ENCODE data around the gene ENO2.
A peak's percentile ranks its signal among the peaks of the same experiment; 100 is the strongest.
"Not testable (repeated sequence)": the region's sequence is repeated elsewhere in the genome, so short reads cannot be mapped to it uniquely, and the experiment has no call there.

The ENO2 gene

GRCh38 chr12:6891646-6892001, 22.8 kb upstream of the ENO2 start:
- Histone ChIP-seq H3K27me3 (replicated peaks in 2 of 5; ENCODE audit: control insufficient read depth in 4 of 5, insufficient read depth in 5 of 5, low read length in 4 of 5) (no peaks in the 10 kb centered on the region), H3K4me3 (ENCODE audit: control insufficient read depth in 1 of 7, extremely low read depth in 1 of 7, insufficient read depth in 4 of 7, low read depth in 2 of 7, low read length in 6 of 7) (peak overlapping the region; percentile 50 to 87 (median 73)), H3K4me1 (ENCODE audit: control extremely low read depth in 1 of 4, control insufficient read depth in 4 of 4, insufficient read depth in 4 of 4, low read length in 3 of 4) (peaks cover 6 to 18% (median 13%) of the 10 kb centered on the region in 4 experiments), H3K9me3 (ENCODE audit: control extremely low read depth in 1 of 5, control insufficient read depth in 4 of 5, insufficient read depth in 2 of 5, low read depth in 1 of 5, low read length in 4 of 5) (no peaks in the 10 kb centered on the region), H3K27ac (ENCODE audit: insufficient read depth in 1 of 2, low read depth in 1 of 2, low read length in 2 of 2, poor library complexity in 1 of 2, severe bottlenecking in 2 of 2) (peak overlapping the region; percentile 81 to 93), H3K36me3 (ENCODE audit: control insufficient read depth in 4 of 4, insufficient read depth in 4 of 4, low read length in 3 of 4) (peaks cover 0 to 4% (median 0%) of the 10 kb centered on the region in 4 experiments)
- CTCF ChIA-PET, result interaction anchor here (0.7 to 5.2 kb wide), 14 partner anchors 8 to 73 kb away, joined by 3 to 91 read pairs (median 4); partner anchors contain the start of genes C12orf57, LRRC23, RNU7-1 and SPSB2
- POLR2A ChIA-PET, result interaction anchor here (0.8 to 1.7 kb wide), 5 partner anchors 8 to 119 kb away, joined by 3 to 21 read pairs (median 5); partner anchors contain the start of gene SPSB2
- 80% methylated on average over 2 of the region's 5 CpGs for WGBS (ENCODE audit: insufficient coverage)
- DNase-seq, result no peak

DNA sequence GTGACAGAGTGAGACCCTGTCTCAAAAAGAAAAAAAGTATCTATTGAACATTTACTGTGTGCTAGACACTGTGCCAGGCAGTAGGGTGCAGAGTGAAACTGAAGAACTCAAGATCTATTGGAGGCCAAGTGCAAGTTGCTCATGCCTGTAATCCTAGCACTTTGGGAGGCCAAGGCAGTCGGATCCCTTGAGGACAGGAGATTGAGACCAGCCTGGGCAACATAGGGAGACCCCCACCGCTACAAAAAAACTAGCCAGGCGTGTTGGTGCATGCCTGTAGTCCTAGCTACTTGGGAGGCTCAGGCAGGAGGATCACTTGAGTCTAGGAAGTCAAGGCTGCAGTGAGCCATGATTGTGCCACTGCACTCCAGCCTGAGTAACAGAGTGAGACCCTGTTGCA, 21.7 kb upstream of the ENO2 start:
- H3K9me3 ChIP-seq (ENCODE audit: control extremely low read depth in 1 of 5, control insufficient read depth in 4 of 5, insufficient read depth in 2 of 5, low read depth in 1 of 5, low read length in 4 of 5); POLR2A ChIA-PET; H3K27me3 ChIP-seq (replicated peaks in 2 of 5; ENCODE audit: control insufficient read depth in 4 of 5, insufficient read depth in 5 of 5, low read length in 4 of 5); H3K4me3 ChIP-seq (ENCODE audit: control insufficient read depth in 1 of 7, extremely low read depth in 1 of 7, insufficient read depth in 4 of 7, low read depth in 2 of 7, low read length in 6 of 7); DNase-seq; H3K36me3 ChIP-seq (ENCODE audit: control insufficient read depth in 4 of 4, insufficient read depth in 4 of 4, low read length in 3 of 4); H3K27ac ChIP-seq (ENCODE audit: insufficient read depth in 1 of 2, low read depth in 1 of 2, low read length in 2 of 2, poor library complexity in 1 of 2, severe bottlenecking in 2 of 2): not testable (repeated sequence)
- CTCF ChIA-PET, result interaction anchor here (1.8 to 5.2 kb wide), 4 partner anchors 11 to 45 kb away, joined by 6 to 91 read pairs (median 16); partner anchors contain the start of genes LRRC23 and SPSB2
- WGBS (ENCODE audit: insufficient coverage), result 100% methylated on average over 1 of the region's 3 CpGs
- peaks cover 6 to 18% (median 13%) of the 10 kb centered on the region in 4 experiments for H3K4me1 ChIP-seq (ENCODE audit: control extremely low read depth in 1 of 4, control insufficient read depth in 4 of 4, insufficient read depth in 4 of 4, low read length in 3 of 4)

- WGBS (ENCODE audit: insufficient coverage), result no CpG with 5 or more reads among the region's 3 CpGs
- H3K4me3 ChIP-seq (ENCODE audit: control insufficient read depth in 1 of 7, extremely low read depth in 1 of 7, insufficient read depth in 4 of 7, low read depth in 2 of 7, low read length in 6 of 7), result no peak overlapping the region
- H3K36me3 ChIP-seq (ENCODE audit: control insufficient read depth in 4 of 4, insufficient read depth in 4 of 4, low read length in 3 of 4), result no peaks in the 10 kb centered on the region
- no peak overlapping the region for H3K27ac ChIP-seq (ENCODE audit: insufficient read depth in 1 of 2, low read depth in 1 of 2, low read length in 2 of 2, poor library complexity in 1 of 2, severe bottlenecking in 2 of 2)
- CTCF ChIA-PET, result interaction anchor here (1.0 to 5.2 kb wide), 7 partner anchors 8 to 82 kb away, joined by 3 to 91 read pairs (median 4); partner anchors contain the start of genes LRRC23 and SPSB2
- no peak for DNase-seq
- no peaks in the 10 kb centered on the region for H3K27me3 ChIP-seq (replicated peaks in 2 of 5; ENCODE audit: control insufficient read depth in 4 of 5, insufficient read depth in 5 of 5, low read length in 4 of 5)
- POLR2A ChIA-PET, result no interaction called here
- peaks cover 6 to 21% (median 16%) of the 10 kb centered on the region in 4 experiments for H3K4me1 ChIP-seq (ENCODE audit: control extremely low read depth in 1 of 4, control insufficient read depth in 4 of 4, insufficient read depth in 4 of 4, low read length in 3 of 4)
- no peaks in the 10 kb centered on the region for H3K9me3 ChIP-seq (ENCODE audit: control extremely low read depth in 1 of 5, control insufficient read depth in 4 of 5, insufficient read depth in 2 of 5, low read depth in 1 of 5, low read length in 4 of 5)
Measured at GRCh38 chr12:6894321-6894720, 20.1 kb upstream of the ENO2 start.

DNA sequence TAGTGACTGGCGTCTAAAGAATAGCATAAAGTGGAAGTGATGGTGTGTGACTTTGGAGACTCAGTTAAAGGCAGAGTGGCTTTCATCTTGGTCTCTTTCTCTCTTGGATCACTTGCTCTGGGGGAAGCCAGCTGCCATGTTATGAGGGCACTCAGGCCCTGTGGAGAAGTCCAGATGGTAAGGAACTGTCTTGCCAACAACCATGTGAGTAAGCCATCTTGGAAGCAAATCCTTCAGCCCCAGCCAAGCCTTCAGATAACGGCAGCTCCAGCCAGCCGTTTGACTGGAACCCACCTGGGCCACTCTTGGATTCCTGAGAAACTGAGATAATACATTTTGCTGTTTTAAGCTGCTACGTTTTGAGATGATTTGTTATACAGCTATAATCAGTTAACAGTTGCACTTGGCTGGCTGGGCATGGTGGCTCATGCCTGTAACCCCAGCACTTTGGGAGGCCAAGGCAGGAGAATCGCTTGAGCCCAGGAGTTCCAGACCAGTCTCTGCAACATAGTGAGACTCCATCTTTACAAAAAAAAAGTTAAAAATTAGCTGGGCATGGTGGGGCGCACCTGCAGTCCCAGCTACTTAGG, 17.4 kb upstream of the ENO2 start:
- Histone ChIP-seq H3K27ac (ENCODE audit: insufficient read depth in 1 of 2, low read depth in 1 of 2, low read length in 2 of 2, poor library complexity in 1 of 2, severe bottlenecking in 2 of 2) (no peak overlapping the region), H3K4me3 (ENCODE audit: control insufficient read depth in 1 of 7, extremely low read depth in 1 of 7, insufficient read depth in 4 of 7, low read depth in 2 of 7, low read length in 6 of 7) (no peak overlapping the region), H3K4me1 (ENCODE audit: control extremely low read depth in 1 of 4, control insufficient read depth in 4 of 4, insufficient read depth in 4 of 4, low read length in 3 of 4) (peaks cover 2 to 17% (median 15%) of the 10 kb centered on the region in 4 experiments), H3K36me3 (ENCODE audit: control insufficient read depth in 4 of 4, insufficient read depth in 4 of 4, low read length in 3 of 4) (no peaks in the 10 kb centered on the region), H3K27me3 (replicated peaks in 2 of 5; ENCODE audit: control insufficient read depth in 4 of 5, insufficient read depth in 5 of 5, low read length in 4 of 5) (no peaks in the 10 kb centered on the region), H3K9me3 (ENCODE audit: control extremely low read depth in 1 of 5, control insufficient read depth in 4 of 5, insufficient read depth in 2 of 5, low read depth in 1 of 5, low read length in 4 of 5) (no peaks in the 10 kb centered on the region)
- WGBS (ENCODE audit: insufficient coverage), result 98% methylated on average over 4 of the region's 6 CpGs
- ChIA-PET CTCF (interaction anchor here (1.4 to 1.9 kb wide), 3 partner anchors 25 to 28 kb away, joined by 4 to 7 read pairs (median 4); partner anchors contain the start of gene SPSB2), POLR2A (no interaction called here)
- no peak for DNase-seq

DNA sequence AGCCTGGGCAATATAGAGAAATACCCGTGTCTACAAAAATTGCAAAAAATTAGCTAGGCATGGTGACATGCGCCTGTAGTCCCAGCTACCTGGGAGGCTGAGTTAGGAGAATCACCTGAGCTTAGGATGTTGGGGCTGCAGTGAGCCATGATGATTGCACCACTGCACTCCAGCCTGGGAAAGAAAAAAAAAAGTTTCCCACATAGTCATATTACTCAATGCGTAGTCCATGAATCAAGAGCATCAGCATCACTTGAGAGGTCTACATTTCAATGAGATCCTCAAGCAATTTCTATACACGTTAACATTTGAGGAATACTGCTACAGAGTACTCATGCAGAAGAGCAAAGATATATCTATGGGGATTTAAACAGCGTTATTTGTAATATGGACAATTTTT, 15.0 kb upstream of the ENO2 start:
- Histone ChIP-seq H3K4me3 (ENCODE audit: control insufficient read depth in 1 of 7, extremely low read depth in 1 of 7, insufficient read depth in 4 of 7, low read depth in 2 of 7, low read length in 6 of 7) (no peak overlapping the region), H3K27me3 (replicated peaks in 2 of 5; ENCODE audit: control insufficient read depth in 4 of 5, insufficient read depth in 5 of 5, low read length in 4 of 5) (no peaks in the 10 kb centered on the region), H3K27ac (ENCODE audit: insufficient read depth in 1 of 2, low read depth in 1 of 2, low read length in 2 of 2, poor library complexity in 1 of 2, severe bottlenecking in 2 of 2) (peak overlapping the region in 1 of 2 experiments; percentile 55), H3K4me1 (ENCODE audit: control extremely low read depth in 1 of 4, control insufficient read depth in 4 of 4, insufficient read depth in 4 of 4, low read length in 3 of 4) (peaks cover 13 to 33% (median 28%) of the 10 kb centered on the region in 4 experiments), H3K9me3 (ENCODE audit: control extremely low read depth in 1 of 5, control insufficient read depth in 4 of 5, insufficient read depth in 2 of 5, low read depth in 1 of 5, low read length in 4 of 5) (no peaks in the 10 kb centered on the region), H3K36me3 (ENCODE audit: control insufficient read depth in 4 of 4, insufficient read depth in 4 of 4, low read length in 3 of 4) (no peaks in the 10 kb centered on the region)
- CTCF ChIA-PET, result interaction anchor here (1.0 to 2.4 kb wide), 5 partner anchors 8 to 31 kb away, joined by 3 to 11 read pairs (median 5); no protein-coding TSS in a partner anchor
- 61% methylated on average over 3 of the region's 5 CpGs for WGBS (ENCODE audit: insufficient coverage)
- POLR2A ChIA-PET, result no interaction called here
- DNase-seq, result no peak

DNA sequence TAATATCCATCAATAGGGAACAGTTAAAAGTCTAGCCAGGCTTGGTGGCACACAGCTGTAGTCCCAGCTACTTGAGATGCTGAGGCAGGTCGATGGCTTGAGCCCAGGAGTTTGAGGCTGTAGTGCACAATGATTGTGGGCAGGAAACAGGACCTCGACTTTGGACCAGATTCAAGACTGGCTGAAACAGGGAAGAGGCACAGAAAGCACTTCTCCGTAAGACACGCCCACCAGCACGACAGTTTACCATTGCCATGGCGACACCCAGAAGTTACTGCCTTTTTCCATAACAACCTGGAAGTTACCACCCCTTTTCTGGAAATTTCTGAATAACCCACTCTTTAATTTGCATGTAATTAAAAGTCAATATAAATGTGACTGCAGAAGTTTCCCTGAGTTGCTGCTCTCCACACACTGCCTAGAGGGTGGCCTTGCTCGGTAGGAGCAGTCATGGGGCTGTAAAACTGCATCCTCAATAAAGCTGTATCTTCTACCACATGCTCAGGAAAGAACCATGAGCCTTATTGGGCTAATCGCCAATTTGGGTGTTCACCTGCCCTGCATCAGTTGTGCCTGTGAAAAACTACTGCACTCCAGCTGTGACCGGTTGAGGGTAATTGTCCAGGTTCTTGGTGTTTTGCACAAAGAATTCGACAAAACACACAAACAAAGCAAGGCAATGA, 14.4 kb upstream of the ENO2 start:
- no peaks in the 10 kb centered on the region for H3K36me3 ChIP-seq (ENCODE audit: control insufficient read depth in 4 of 4, insufficient read depth in 4 of 4, low read length in 3 of 4)
- no peaks in the 10 kb centered on the region for H3K27me3 ChIP-seq (replicated peaks in 2 of 5; ENCODE audit: control insufficient read depth in 4 of 5, insufficient read depth in 5 of 5, low read length in 4 of 5)
- H3K27ac ChIP-seq (ENCODE audit: insufficient read depth in 1 of 2, low read depth in 1 of 2, low read length in 2 of 2, poor library complexity in 1 of 2, severe bottlenecking in 2 of 2), result peak overlapping the region in 1 of 2 experiments; percentile 55
- peaks cover 16 to 37% (median 32%) of the 10 kb centered on the region in 4 experiments for H3K4me1 ChIP-seq (ENCODE audit: control extremely low read depth in 1 of 4, control insufficient read depth in 4 of 4, insufficient read depth in 4 of 4, low read length in 3 of 4)
- H3K4me3 ChIP-seq (ENCODE audit: control insufficient read depth in 1 of 7, extremely low read depth in 1 of 7, insufficient read depth in 4 of 7, low read depth in 2 of 7, low read length in 6 of 7), result no peak overlapping the region
- ChIA-PET CTCF (interaction anchor here (1.2 to 2.4 kb wide), 5 partner anchors 9 to 31 kb away, joined by 4 to 11 read pairs (median 7); no protein-coding TSS in a partner anchor), POLR2A (interaction anchor here (0.7 kb wide), 1 partner anchor 8 kb away, joined by 3 read pairs; no protein-coding TSS in a partner anchor)
- 41% methylated on average over 9 of the region's 10 CpGs for WGBS (ENCODE audit: insufficient coverage)
- H3K9me3 ChIP-seq (ENCODE audit: control extremely low read depth in 1 of 5, control insufficient read depth in 4 of 5, insufficient read depth in 2 of 5, low read depth in 1 of 5, low read length in 4 of 5), result no peaks in the 10 kb centered on the region
- DNase-seq, result peak; percentile 82 to 91 (median 90)

Measured in common myeloid progenitor, CD34-positive (primary cell).